ENCODE results near the gene USF2.

The USF2 gene

GRCh38 chr19:35290381-35291127 lies 21.8 kb downstream of the USF2 start:
- no peak for DNase-seq (ENCODE audit: low read depth)
- H3K4me3 ChIP-seq (replicated peaks; ENCODE audit: low read depth, low read length): no peak overlapping the region
- TF ChIP-seq, protein P1, sequence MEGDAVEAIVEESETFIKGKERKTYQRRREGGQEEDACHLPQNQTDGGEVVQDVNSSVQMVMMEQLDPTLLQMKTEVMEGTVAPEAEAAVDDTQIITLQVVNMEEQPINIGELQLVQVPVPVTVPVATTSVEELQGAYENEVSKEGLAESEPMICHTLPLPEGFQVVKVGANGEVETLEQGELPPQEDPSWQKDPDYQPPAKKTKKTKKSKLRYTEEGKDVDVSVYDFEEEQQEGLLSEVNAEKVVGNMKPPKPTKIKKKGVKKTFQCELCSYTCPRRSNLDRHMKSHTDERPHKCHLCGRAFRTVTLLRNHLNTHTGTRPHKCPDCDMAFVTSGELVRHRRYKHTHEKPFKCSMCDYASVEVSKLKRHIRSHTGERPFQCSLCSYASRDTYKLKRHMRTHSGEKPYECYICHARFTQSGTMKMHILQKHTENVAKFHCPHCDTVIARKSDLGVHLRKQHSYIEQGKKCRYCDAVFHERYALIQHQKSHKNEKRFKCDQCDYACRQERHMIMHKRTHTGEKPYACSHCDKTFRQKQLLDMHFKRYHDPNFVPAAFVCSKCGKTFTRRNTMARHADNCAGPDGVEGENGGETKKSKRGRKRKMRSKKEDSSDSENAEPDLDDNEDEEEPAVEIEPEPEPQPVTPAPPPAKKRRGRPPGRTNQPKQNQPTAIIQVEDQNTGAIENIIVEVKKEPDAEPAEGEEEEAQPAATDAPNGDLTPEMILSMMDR (IDR thresholded peaks at IDR 0.05; ENCODE audit: low read length, missing control alignments): no peak

DNA sequence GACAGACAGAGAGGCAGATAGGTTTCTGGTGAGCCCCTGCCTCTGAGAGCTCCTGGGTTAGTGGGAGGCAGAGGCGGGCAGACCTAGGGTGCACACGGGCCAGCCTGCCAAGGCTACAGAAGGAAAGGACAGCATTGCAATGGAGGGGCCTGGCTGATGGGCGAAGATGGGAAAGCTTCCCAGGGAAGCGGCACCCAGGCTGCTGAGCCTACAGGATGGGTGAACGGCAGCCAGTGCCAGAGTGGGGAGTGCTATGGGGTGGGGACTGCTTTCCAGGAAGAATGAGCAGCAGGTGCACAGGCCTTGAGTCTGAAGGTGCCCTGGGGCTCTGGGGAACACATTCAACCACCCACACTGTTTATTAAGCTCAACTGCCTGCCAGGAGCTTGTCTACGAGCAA lies 22.5 kb downstream of the USF2 start:
- H3K4me3 ChIP-seq (replicated peaks; ENCODE audit: low read depth, low read length): no peak overlapping the region
- no peak for DNase-seq (ENCODE audit: low read depth)
- TF ChIP-seq, protein P1 (IDR thresholded peaks at IDR 0.05; ENCODE audit: low read length, missing control alignments): no peak

DNA sequence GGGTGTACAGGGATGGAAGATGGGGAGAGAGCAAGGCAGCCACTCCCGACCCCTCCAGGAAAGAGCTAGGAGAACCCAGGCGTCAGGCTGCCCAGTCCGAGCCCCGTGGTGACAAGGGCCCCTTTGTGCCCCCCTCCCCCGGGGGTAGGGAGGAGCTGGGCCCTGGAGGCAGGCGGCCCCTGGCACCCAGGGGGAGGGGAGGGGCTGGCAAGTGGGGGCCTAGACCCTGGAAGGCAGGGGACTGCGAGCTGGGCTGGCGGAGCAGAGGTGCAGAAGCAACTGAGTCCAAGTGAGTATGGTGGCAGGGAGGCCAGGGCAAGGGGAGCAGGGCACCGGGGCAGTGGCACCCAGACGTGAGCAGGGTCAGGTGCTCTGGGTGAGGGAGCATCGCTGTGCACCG lies 23.2 kb downstream of the USF2 start, which contains the start of gene MAG:
TSS of gene MAG (plus strand) at position 246 of the 400 bp plus-strand sequence. CDS start 3,248 bp downstream, outside the sequence.
- DNase-seq (ENCODE audit: low read depth): no peak
- H3K4me3 ChIP-seq (replicated peaks; ENCODE audit: low read depth, low read length): no peak within 1 kb of the TSS
- TF ChIP-seq, protein P1 (IDR thresholded peaks at IDR 0.05; ENCODE audit: low read length, missing control alignments): no peak

- no peak overlapping the region for H3K4me3 ChIP-seq (replicated peaks; ENCODE audit: low read depth, low read length)
- DNase-seq (ENCODE audit: low read depth): no peak
- TF ChIP-seq, protein P1 (IDR thresholded peaks at IDR 0.05; ENCODE audit: low read length, missing control alignments): no peak
These were observed 23.9 kb downstream of the USF2 start for GRCh38 chr19:35292421-35293362.

GRCh38 chr19:35293363-35293739 lies 24.6 kb downstream of the USF2 start:
- no peak for DNase-seq (ENCODE audit: low read depth)
- no peak overlapping the region for H3K4me3 ChIP-seq (replicated peaks; ENCODE audit: low read depth, low read length)
- TF ChIP-seq, protein P1 (IDR thresholded peaks at IDR 0.05; ENCODE audit: low read length, missing control alignments): no peak

- DNase-seq (ENCODE audit: low read depth): no peak
- TF ChIP-seq, protein P1 (IDR thresholded peaks at IDR 0.05; ENCODE audit: low read length, missing control alignments): no peak
- H3K4me3 ChIP-seq (replicated peaks; ENCODE audit: low read depth, low read length): no peak overlapping the region
These were observed 25.0 kb downstream of the USF2 start for GRCh38 chr19:35293808-35294207.

Measured in fibroblast of pulmonary artery (primary cell).